H54 (cell line): Measurements from ENCODE around the gene RORB.
A peak's percentile ranks its signal among the peaks of the same experiment; 100 is the strongest.
"Not testable (repeated sequence)": the region's sequence is repeated elsewhere in the genome, so short reads cannot be mapped to it uniquely, and the experiment has no call there.

Experiments
- DNase-seq: peaks from one replicate; pipeline ENCODE4 v3.0.0; 2011; ENCODE audit warnings: low spot score, mixed read lengths; ENCODE audit not compliant: insufficient read length
- FAIRE-seq: peaks from 3 replicates; lab custom pipeline; 2011; peaks lifted over from hg19 to GRCh38; lab: Jason Lieb, UNC
- POLR2A ChIP-seq: IDR thresholded peaks from 2 replicates; pipeline ENCODE4 v1.6.1; 2011; ENCODE audit warnings: low read depth, mild to moderate bottlenecking, low read length

The RORB gene

GRCh38 chr9:74499770-74500583, 2.8 kb downstream of the RORB start:
- no peak for TF ChIP-seq POLR2A
- DNase-seq = no peak
- no peak for FAIRE-seq

DNA sequence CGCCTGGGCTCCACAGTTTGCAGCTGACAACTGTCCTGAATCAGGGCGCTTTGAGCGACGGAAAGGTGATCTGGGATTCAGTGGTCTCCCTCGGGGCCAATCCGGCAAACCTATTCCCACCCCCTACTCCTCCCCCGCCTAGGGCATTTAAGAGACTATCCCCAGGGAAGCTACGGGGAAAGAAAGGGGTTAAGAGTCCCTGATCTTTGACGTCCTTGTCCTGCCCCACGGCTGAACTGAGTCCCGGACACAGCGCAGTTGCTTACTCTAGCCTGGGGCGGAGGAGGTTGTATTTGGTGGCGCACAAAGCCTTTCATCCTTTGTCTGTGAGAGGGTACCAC, 3.4 kb downstream of the RORB start:
- FAIRE-seq = no peak
- DNase-seq = no peak
- no peak for TF ChIP-seq POLR2A

- TF ChIP-seq POLR2A = no peak
- DNase-seq (no peak), FAIRE-seq (no peak)
Measured at GRCh38 chr9:74501570-74501969, 4.4 kb downstream of the RORB start.

DNA sequence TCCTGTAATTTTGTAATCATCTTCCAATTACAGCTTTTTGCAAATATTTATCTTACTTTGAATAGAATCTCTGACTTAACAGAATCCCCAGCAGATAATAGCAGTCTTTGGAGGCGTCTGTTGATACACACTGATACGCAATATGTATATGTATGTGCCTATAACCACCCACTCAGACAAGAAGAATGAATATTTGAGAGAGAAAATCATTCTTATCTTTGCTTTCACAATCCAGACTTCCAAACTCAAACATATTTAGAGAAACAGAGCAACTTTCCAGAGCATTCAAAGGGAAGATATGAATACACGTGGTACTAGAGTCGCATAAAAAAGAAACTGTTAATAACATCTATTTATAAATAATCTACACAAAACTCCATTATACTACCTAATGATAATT, 6.1 kb downstream of the RORB start:
- no peak for TF ChIP-seq POLR2A
- DNase-seq (no peak), FAIRE-seq (no peak)

DNA sequence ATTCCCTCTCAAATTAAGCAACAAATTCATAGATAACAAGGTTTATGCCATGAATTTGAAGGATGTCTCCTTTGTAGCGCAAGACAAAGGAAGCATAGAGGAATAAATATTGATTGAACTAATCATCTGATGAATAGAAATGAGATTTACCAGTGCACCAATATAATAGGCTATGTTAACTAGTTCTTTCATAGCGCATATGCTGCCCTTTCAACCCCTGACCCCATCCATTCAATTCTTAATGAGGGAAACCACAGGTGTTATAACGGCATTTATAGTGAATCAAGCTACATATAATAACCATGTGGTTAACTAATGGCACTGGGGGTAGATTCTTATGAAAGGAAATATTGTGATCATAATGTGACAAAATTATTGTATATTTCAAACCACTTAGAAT, 6.5 kb downstream of the RORB start:
- TF ChIP-seq POLR2A = no peak
- FAIRE-seq (peak; percentile 58), DNase-seq (no peak)

- no peak for TF ChIP-seq POLR2A
- peak; percentile 33 for FAIRE-seq
- DNase-seq = no peak
Measured at GRCh38 chr9:74511333-74511732, 14.2 kb downstream of the RORB start.

GRCh38 chr9:74512416-74512815, 15.3 kb downstream of the RORB start:
- DNase-seq = no peak

DNA sequence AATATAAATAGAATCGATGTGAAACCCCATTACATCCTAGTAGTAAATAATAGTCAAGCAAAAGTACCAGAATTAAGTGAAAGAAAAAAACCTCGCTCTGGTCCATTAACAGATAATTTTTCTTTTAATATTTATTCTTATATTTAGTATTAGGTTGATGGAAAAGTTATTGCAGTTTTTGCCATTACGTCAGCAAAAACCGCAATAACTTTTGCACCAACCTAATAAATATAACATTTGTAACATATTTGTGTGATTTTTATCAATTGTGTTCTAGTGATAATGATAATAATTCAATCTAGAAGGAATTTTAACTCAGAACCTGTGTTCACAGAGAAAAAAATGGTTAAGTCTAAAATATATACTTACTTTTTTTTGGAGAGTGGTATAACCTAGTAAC, 16.1 kb downstream of the RORB start:
- FAIRE-seq (no peak), DNase-seq (no peak)
- no peak for TF ChIP-seq POLR2A

More at GRCh38 chr9:74512416-74512815, 15.3 kb downstream of the RORB start:
- FAIRE-seq = no peak
- TF ChIP-seq POLR2A = no peak

- TF ChIP-seq POLR2A = no peak
- FAIRE-seq (peak; percentile 67), DNase-seq (no peak)
Measured at GRCh38 chr9:74517188-74517587, 20.1 kb downstream of the RORB start.

DNA sequence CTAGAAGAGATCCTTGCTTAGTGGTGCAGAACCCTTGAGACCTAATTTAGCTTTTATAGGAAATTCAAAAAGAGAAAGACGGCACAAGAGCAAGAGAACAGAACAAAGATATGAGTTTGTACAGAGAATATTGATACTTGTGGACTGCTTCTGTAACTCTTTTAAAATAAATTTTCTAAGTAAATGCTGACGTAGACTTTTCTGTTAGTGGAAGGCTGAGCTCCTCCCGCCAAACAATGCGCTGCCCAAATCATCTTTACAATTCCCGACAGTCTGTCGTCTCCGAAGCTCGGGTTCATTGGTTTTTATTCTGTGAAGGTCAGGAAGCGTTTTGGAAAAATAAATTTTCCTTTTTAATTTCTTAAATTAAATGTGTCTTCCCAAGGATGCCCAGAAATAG, 22.3 kb downstream of the RORB start:
- no peak for TF ChIP-seq POLR2A
- FAIRE-seq (no peak), DNase-seq (no peak)

GRCh38 chr9:74521009-74521408, 23.9 kb downstream of the RORB start:
- FAIRE-seq (peak; percentile 58), DNase-seq (no peak)
- no peak for TF ChIP-seq POLR2A

- TF ChIP-seq POLR2A = no peak
- FAIRE-seq (no peak), DNase-seq (no peak)
Measured at GRCh38 chr9:74524289-74524688, 27.2 kb downstream of the RORB start.

- DNase-seq (no peak), FAIRE-seq (peak; percentile 11)
- no peak for TF ChIP-seq POLR2A
Measured at GRCh38 chr9:74526215-74526614, 29.1 kb downstream of the RORB start.

- no peak for FAIRE-seq
- no peak for TF ChIP-seq POLR2A
Measured at GRCh38 chr9:74527718-74528117, 30.6 kb downstream of the RORB start.

GRCh38 chr9:74528207-74528606, 31.1 kb downstream of the RORB start:
- TF ChIP-seq POLR2A = no peak
- no peak for FAIRE-seq

More at GRCh38 chr9:74527718-74528117, 30.6 kb downstream of the RORB start:
- DNase-seq = no peak

GRCh38 chr9:74530458-74530857, 33.3 kb downstream of the RORB start:
- FAIRE-seq = peak; percentile 65
- DNase-seq = not testable (repeated sequence)

More at GRCh38 chr9:74528207-74528606, 31.1 kb downstream of the RORB start:
- no peak for DNase-seq
